ENCODE measurements around the gene IL17C. TPM values are rescaled to one million over a fixed set of nuclear protein-coding genes. Genes with fewer than 3 reads are reported as not detected.

IL17C gene
- total RNA-seq, 1 experiment from 2014 or later = 0.31 TPM

DNA sequence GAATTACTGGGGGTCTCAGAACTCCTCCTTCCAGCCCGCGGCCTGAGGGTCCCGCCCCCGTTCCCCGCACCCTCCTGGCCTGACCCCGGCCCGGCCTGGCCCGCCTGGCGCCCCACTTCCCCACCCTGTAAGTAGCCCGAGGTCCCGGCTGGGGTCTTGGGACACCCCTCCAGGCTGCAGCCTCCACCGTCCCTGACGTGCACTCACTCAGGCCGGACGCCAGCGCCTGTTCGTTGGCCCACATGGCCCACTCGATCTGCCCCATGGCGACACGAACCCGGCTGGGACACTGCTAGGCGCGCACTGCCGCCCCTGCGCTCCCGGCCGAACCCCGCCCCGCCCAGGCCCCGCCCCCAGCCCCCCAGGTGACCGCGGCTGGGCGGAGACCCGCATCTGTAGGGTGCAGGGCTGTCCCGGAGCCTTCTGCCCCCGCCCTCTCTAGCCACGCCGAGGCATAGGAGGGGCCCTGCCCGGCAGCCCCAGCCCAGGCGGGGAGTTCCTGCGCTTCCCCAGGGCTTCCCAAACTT is 12.4 kb downstream of the IL17C start, which contains the start of gene CYBA:
Gene CYBA (minus strand): TSS at position 305 of the 527 bp plus-strand sequence. CDS start 40 bp downstream, at position 265.
- H3K4ac ChIP-seq (ENCODE audit: low read depth, low read length) = no peak within 1 kb of the TSS
- H3K9me3 ChIP-seq (ENCODE audit: control insufficient read depth, low read depth, low read length) = no peaks in the 10 kb centered on the region
- H3K4me3 Mint-ChIP-seq = peak within 1 kb of the TSS; percentile 83 to 91
- H3K9ac ChIP-seq (ENCODE audit: extremely low read depth, insufficient read length, low read length) = peak within 1 kb of the TSS; percentile 48
- TF ChIP-seq, protein P1, sequence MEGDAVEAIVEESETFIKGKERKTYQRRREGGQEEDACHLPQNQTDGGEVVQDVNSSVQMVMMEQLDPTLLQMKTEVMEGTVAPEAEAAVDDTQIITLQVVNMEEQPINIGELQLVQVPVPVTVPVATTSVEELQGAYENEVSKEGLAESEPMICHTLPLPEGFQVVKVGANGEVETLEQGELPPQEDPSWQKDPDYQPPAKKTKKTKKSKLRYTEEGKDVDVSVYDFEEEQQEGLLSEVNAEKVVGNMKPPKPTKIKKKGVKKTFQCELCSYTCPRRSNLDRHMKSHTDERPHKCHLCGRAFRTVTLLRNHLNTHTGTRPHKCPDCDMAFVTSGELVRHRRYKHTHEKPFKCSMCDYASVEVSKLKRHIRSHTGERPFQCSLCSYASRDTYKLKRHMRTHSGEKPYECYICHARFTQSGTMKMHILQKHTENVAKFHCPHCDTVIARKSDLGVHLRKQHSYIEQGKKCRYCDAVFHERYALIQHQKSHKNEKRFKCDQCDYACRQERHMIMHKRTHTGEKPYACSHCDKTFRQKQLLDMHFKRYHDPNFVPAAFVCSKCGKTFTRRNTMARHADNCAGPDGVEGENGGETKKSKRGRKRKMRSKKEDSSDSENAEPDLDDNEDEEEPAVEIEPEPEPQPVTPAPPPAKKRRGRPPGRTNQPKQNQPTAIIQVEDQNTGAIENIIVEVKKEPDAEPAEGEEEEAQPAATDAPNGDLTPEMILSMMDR (conservative IDR thresholded peaks at IDR 0.05) = no peak
- H3K18ac ChIP-seq (ENCODE audit: insufficient read length, low read depth, low read length) = no peak within 1 kb of the TSS
- H2BK15ac ChIP-seq (ENCODE audit: low read depth, low read length) = no peak within 1 kb of the TSS
- H2AK5ac ChIP-seq (ENCODE audit: insufficient read length, low read length) = no peak within 1 kb of the TSS
- no peaks in the 10 kb centered on the region for H3K79me2 ChIP-seq (ENCODE audit: insufficient read depth, low read length)
- H3K27ac Mint-ChIP-seq = no peak within 1 kb of the TSS; a peak in 2 of 7 replicates
- no peak within 1 kb of the TSS for H2BK5ac ChIP-seq (ENCODE audit: insufficient read length, low read length)
- H3K79me1 ChIP-seq (ENCODE audit: insufficient read depth, low read depth, low read length, poor library complexity, severe bottlenecking) = peaks cover 3% of the 10 kb centered on the region
- no peak within 1 kb of the TSS for H2AFZ ChIP-seq (ENCODE audit: low read length)
- no CpG with 5 or more reads among the region's 41 CpGs for WGBS (ENCODE audit: extremely low coverage, insufficient read length, low lambda C conversion rate)
- H3K27me3 ChIP-seq (ENCODE audit: insufficient read depth, low read length) = no peaks in the 10 kb centered on the region
- peak; percentile 93 for DNase-seq
- H2BK20ac ChIP-seq (ENCODE audit: low read depth, low read length, poor library complexity, severe bottlenecking) = no peak within 1 kb of the TSS
- no peak within 1 kb of the TSS for H3K23ac ChIP-seq (ENCODE audit: insufficient read length, low read depth, low read length)
- H3K4me1 ChIP-seq (ENCODE audit: insufficient read depth, low read length) = no peaks in the 10 kb centered on the region; the same call in 1 of the 2 replicates
- no peak within 1 kb of the TSS for H3T11ph ChIP-seq (ENCODE audit: low read length)
- H4K20me1 ChIP-seq (ENCODE audit: control insufficient read depth, insufficient read depth, insufficient read length) = no peaks in the 10 kb centered on the region
- no peak within 1 kb of the TSS for H4K8ac ChIP-seq (replicated peaks; ENCODE audit: insufficient read length, low read depth, low read length)
- no peak within 1 kb of the TSS for H2BK12ac ChIP-seq (ENCODE audit: insufficient read length, low read depth, low read length)
- H4K91ac ChIP-seq (ENCODE audit: insufficient read length, low read depth, low read length) = no peak within 1 kb of the TSS
- no peak within 1 kb of the TSS for H3K27ac ChIP-seq (ENCODE audit: insufficient read length, low read depth, low read length)
- H3K4me1 Mint-ChIP-seq = peaks cover 8 to 12% of the 10 kb centered on the region in 2 experiments
- peak within 1 kb of the TSS; percentile 21 for H3K14ac ChIP-seq (ENCODE audit: insufficient read depth, low read length)
- H4K5ac ChIP-seq (ENCODE audit: insufficient read length, low read depth, low read length) = no peak within 1 kb of the TSS
- H3K56ac ChIP-seq (ENCODE audit: insufficient read length, low read depth, low read length) = no peak within 1 kb of the TSS
- no peak within 1 kb of the TSS for H2BK120ac ChIP-seq (ENCODE audit: low read depth, low read length, poor library complexity, severe bottlenecking)
- H3K27me3 Mint-ChIP-seq (ENCODE audit: low read depth) = no peaks in the 10 kb centered on the region
- no peaks in the 10 kb centered on the region; a peak in 1 of 5 replicates for H3K9me3 Mint-ChIP-seq
- peaks cover 9 to 21% (median 21%) of the 10 kb centered on the region in 3 experiments; a peak in 6 of 7 replicates for H3K36me3 Mint-ChIP-seq (ENCODE audit: insufficient read depth in 1 of 3, low read depth in 3 of 3)
- peak within 1 kb of the TSS; percentile 66 for H3K4me2 ChIP-seq (ENCODE audit: insufficient read depth, insufficient read length, low read length)
- H3K23me2 ChIP-seq (ENCODE audit: insufficient read length, low read depth, low read length, poor library complexity, severe bottlenecking) = peaks cover 17% of the 10 kb centered on the region

Data from H9 (cell line).